AG20443 (cell line): ENCODE results near the gene ZNF526.
"Not testable (repeated sequence)": the region's sequence is repeated elsewhere in the genome, so short reads cannot be mapped to it uniquely, and the experiment has no call there.

ENCODE experiments used
- DNase-seq: peaks from one replicate; pipeline ENCODE4 v3.0.0; 2012; ENCODE audit warnings: low spot score, mixed read lengths

Gene ZNF526

GRCh38 chr19:42266105-42266504, 46.0 kb downstream of the ZNF526 start:
- DNase-seq = not testable (repeated sequence)

- DNase-seq = not testable (repeated sequence)
Observed at GRCh38 chr19:42266928-42267603, 47.0 kb downstream of the ZNF526 start.

- DNase-seq = no peak
Observed at GRCh38 chr19:42267644-42268141, 47.6 kb downstream of the ZNF526 start.

- DNase-seq = peak; percentile 90
Observed at GRCh38 chr19:42268142-42268703, 48.1 kb downstream of the ZNF526 start.

- peak; percentile 94 for DNase-seq
Observed at GRCh38 chr19:42268704-42269477, 48.8 kb downstream of the ZNF526 start, which contains the start of gene CIC. Gene CIC, plus strand, starts transcription at chr19:42269252. Its CDS starts 2,532 bp downstream, at chr19:42271784.

- no peak for DNase-seq
Observed at GRCh38 chr19:42269478-42270345, 49.6 kb downstream of the ZNF526 start.

- DNase-seq = peak; percentile 74
Observed at GRCh38 chr19:42270346-42271044, 50.4 kb downstream of the ZNF526 start.

- no peak for DNase-seq
Observed at GRCh38 chr19:42271045-42271419, 50.9 kb downstream of the ZNF526 start.

GRCh38 chr19:42271861-42272534, 51.9 kb downstream of the ZNF526 start:
- no peak for DNase-seq

- DNase-seq = no peak
Observed at GRCh38 chr19:42272535-42272897, 52.4 kb downstream of the ZNF526 start.

- no peak for DNase-seq
Observed at GRCh38 chr19:42272989-42273406, 52.9 kb downstream of the ZNF526 start.

- DNase-seq = no peak
Observed at GRCh38 chr19:42273407-42274064, 53.4 kb downstream of the ZNF526 start.

GRCh38 chr19:42274065-42274682, 54.1 kb downstream of the ZNF526 start:
- DNase-seq = no peak

GRCh38 chr19:42275103-42275502, 55.0 kb downstream of the ZNF526 start:
- DNase-seq = no peak

- no peak for DNase-seq
Observed at GRCh38 chr19:42275517-42275916, 55.4 kb downstream of the ZNF526 start.

- DNase-seq = no peak
Observed at GRCh38 chr19:42276284-42276683, 56.2 kb downstream of the ZNF526 start.

GRCh38 chr19:42276821-42277220, 56.7 kb downstream of the ZNF526 start:
- no peak for DNase-seq
